ENCODE results near the gene VSTM2L. TPM values are rescaled to one million over a fixed set of nuclear protein-coding genes. Genes with fewer than 3 reads are reported as not detected.

Gene VSTM2L
- total RNA-seq, 1 donor from 2014 or later, result 7.3 TPM

GRCh38 chr20:37941992-37942391 lies 39.1 kb downstream of the VSTM2L start:
- Mint-ChIP-seq H3K36me3 (ENCODE audit: low read depth) (peaks cover 2% of the 10 kb centered on the region), H3K9me3 (ENCODE audit: low read depth) (no peaks in the 10 kb centered on the region), H3K27ac (ENCODE audit: unreplicated experiment) (no peak overlapping the region), H3K4me3 (ENCODE audit: unreplicated experiment) (no peak overlapping the region), H3K27me3 (ENCODE audit: low read depth) (no peaks in the 10 kb centered on the region), H3K4me1 (ENCODE audit: low read depth) (no peaks in the 10 kb centered on the region)
- no peak for DNase-seq (ENCODE audit: low spot score)
- TF ChIP-seq, protein P1, sequence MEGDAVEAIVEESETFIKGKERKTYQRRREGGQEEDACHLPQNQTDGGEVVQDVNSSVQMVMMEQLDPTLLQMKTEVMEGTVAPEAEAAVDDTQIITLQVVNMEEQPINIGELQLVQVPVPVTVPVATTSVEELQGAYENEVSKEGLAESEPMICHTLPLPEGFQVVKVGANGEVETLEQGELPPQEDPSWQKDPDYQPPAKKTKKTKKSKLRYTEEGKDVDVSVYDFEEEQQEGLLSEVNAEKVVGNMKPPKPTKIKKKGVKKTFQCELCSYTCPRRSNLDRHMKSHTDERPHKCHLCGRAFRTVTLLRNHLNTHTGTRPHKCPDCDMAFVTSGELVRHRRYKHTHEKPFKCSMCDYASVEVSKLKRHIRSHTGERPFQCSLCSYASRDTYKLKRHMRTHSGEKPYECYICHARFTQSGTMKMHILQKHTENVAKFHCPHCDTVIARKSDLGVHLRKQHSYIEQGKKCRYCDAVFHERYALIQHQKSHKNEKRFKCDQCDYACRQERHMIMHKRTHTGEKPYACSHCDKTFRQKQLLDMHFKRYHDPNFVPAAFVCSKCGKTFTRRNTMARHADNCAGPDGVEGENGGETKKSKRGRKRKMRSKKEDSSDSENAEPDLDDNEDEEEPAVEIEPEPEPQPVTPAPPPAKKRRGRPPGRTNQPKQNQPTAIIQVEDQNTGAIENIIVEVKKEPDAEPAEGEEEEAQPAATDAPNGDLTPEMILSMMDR (IDR thresholded peaks at IDR 0.05), result no peak

DNA sequence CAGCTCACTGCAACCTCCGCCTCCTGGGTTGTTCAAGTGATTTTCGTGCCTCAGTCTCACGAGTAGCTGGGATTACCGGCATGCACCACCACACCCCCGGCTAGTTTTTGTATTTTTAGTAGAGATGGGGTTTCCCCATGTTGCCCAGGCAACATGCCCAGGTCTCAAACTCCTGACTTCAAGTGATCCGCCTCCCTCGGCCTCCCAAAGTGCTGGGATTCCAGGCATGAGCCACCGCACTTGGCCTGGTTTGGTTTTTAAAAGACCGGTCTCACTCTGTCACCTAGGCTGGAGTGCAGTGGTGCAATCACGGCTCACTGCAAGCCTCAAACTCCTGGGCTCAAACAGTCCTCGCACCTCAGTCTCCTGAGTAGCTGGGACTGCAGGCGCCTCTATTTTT lies 40.1 kb downstream of the VSTM2L start:
- TF ChIP-seq, protein P1 (IDR thresholded peaks at IDR 0.05), result no peak
- Mint-ChIP-seq H3K27ac (ENCODE audit: unreplicated experiment) (no peak overlapping the region), H3K27me3 (ENCODE audit: low read depth) (no peaks in the 10 kb centered on the region), H3K36me3 (ENCODE audit: low read depth) (peaks cover 4% of the 10 kb centered on the region), H3K4me3 (ENCODE audit: unreplicated experiment) (no peak overlapping the region), H3K9me3 (ENCODE audit: low read depth) (peaks cover 10% of the 10 kb centered on the region), H3K4me1 (ENCODE audit: low read depth) (no peaks in the 10 kb centered on the region)
- DNase-seq (ENCODE audit: low spot score), result no peak

- H3K4me3 Mint-ChIP-seq (ENCODE audit: unreplicated experiment), result no peak overlapping the region
- H3K27ac Mint-ChIP-seq (ENCODE audit: unreplicated experiment), result no peak overlapping the region
- H3K4me1 Mint-ChIP-seq (ENCODE audit: low read depth), result no peaks in the 10 kb centered on the region
- TF ChIP-seq, protein P1 (IDR thresholded peaks at IDR 0.05), result peak; percentile 24
- H3K27me3 Mint-ChIP-seq (ENCODE audit: low read depth), result no peaks in the 10 kb centered on the region
- DNase-seq (ENCODE audit: low spot score), result peak; percentile 86
- peaks cover 13% of the 10 kb centered on the region for H3K9me3 Mint-ChIP-seq (ENCODE audit: low read depth)
- peaks cover 6% of the 10 kb centered on the region for H3K36me3 Mint-ChIP-seq (ENCODE audit: low read depth)
Observed at GRCh38 chr20:37943501-37944455, 40.9 kb downstream of the VSTM2L start.

DNA sequence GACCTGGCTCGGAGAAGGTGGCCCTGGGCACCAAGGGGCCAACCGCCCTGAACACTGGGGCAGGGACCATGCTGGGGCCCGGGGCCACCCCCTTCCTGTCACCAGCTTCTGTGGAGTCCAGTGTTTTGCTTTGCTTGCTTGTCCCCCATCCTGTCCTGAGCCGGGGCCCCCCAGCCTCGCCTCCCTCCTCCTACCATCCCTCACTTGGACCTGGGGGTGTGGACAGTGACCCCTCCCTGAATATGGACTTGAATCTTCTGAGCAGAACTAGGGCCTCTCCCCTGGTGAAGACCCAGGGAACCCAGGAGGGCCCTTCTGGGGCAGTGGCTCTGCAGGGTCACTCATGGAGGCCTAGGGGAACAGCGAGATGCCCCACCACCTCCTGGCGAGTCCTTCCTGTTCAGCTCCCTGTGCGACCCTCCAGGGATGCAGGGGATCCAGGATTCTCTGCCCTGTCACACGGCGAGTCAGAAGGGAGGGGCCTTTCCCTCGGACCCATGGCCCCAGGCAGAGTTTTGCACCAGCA lies 41.6 kb downstream of the VSTM2L start:
- H3K27ac Mint-ChIP-seq (ENCODE audit: unreplicated experiment), result no peak overlapping the region
- peaks cover 15% of the 10 kb centered on the region for H3K9me3 Mint-ChIP-seq (ENCODE audit: low read depth)
- no peaks in the 10 kb centered on the region for H3K27me3 Mint-ChIP-seq (ENCODE audit: low read depth)
- H3K4me1 Mint-ChIP-seq (ENCODE audit: low read depth), result no peaks in the 10 kb centered on the region
- no peak for DNase-seq (ENCODE audit: low spot score)
- H3K36me3 Mint-ChIP-seq (ENCODE audit: low read depth), result peaks cover 7% of the 10 kb centered on the region
- H3K4me3 Mint-ChIP-seq (ENCODE audit: unreplicated experiment), result no peak overlapping the region
- TF ChIP-seq, protein P1 (IDR thresholded peaks at IDR 0.05), result no peak

GRCh38 chr20:37945091-37945547 lies 42.2 kb downstream of the VSTM2L start:
- Mint-ChIP-seq H3K27me3 (ENCODE audit: low read depth) (no peaks in the 10 kb centered on the region), H3K9me3 (ENCODE audit: low read depth) (peaks cover 15% of the 10 kb centered on the region), H3K4me3 (ENCODE audit: unreplicated experiment) (no peak overlapping the region), H3K36me3 (ENCODE audit: low read depth) (peaks cover 7% of the 10 kb centered on the region), H3K4me1 (ENCODE audit: low read depth) (no peaks in the 10 kb centered on the region), H3K27ac (ENCODE audit: unreplicated experiment) (no peak overlapping the region)
- TF ChIP-seq, protein P1 (IDR thresholded peaks at IDR 0.05), result no peak
- DNase-seq (ENCODE audit: low spot score), result no peak
